Spleen (tissue), 7 donors: ENCODE measurements around the gene TTC31.

Experiments used
- POLR2A ChIP-seq, 3 donors: fragments of 450-650 bp; IDR thresholded peaks; one replicate each; pipeline ENCODE4 v1.5.1; 2017; ENCODE audit warnings: antibody characterized with exemption in 3 of 3, mild to moderate bottlenecking in 1 of 3
- POLR2AphosphoS5 ChIP-seq, 3 donors: sonication (generic); formaldehyde crosslinking; IDR thresholded peaks; one replicate each; pipeline ENCODE4 v1.5.1; 2017; ENCODE audit warnings: antibody characterized with exemption in 3 of 3
- TF ChIP-seq, protein P1 (sequence below), 11 experiments: fragments of 200-600 bp in 7 of 11; fragments of 450-650 bp in 4 of 11; sonication (generic) in 4 of 11; IDR thresholded peaks in 8 of 11; conservative IDR thresholded peaks in 3 of 11; 1 replicate in 7 of 11; 2 replicates in 4 of 11; pipeline versions ENCODE4 v1.4.0 to v1.8.0; 2016 to 2021; ENCODE audit warnings: antibody characterized with exemption in 11 of 11, inconsistent platforms in 4 of 11, mild to moderate bottlenecking in 1 of 11
- donor health status: DM: no; HTN: no; CAD: no; lungs with moderate emphysema.
- donor health status: DM: no; HTN: no; CAD: no.
- donor health status: DM: no; HTN: no; CAD: no.

DNA sequence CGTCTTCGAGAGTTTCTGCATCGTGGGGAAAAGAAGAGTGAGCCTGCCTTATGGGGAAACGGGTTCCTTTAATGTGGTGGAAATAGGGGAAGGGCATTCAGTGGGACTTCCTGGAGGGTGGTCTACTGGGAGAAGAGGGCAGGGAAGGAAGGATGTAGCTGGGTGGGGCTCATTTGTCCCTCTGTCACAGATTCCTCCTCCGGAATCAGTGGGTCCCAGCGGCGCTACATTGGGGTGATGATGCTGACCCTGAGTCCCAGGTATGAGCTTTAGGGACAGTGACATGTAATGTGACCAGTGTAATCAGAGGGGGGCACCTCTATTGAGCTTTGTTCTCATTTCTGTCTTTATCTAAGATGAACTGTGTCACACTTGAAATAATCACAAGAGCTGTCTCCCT is 48.8 kb downstream of the TTC31 start:
- TF ChIP-seq POLR2AphosphoS5 (IDR thresholded peaks at IDR 0.05) (no peak), POLR2A (IDR thresholded peaks at IDR 0.05) (no peak)
- TF ChIP-seq, protein P1, sequence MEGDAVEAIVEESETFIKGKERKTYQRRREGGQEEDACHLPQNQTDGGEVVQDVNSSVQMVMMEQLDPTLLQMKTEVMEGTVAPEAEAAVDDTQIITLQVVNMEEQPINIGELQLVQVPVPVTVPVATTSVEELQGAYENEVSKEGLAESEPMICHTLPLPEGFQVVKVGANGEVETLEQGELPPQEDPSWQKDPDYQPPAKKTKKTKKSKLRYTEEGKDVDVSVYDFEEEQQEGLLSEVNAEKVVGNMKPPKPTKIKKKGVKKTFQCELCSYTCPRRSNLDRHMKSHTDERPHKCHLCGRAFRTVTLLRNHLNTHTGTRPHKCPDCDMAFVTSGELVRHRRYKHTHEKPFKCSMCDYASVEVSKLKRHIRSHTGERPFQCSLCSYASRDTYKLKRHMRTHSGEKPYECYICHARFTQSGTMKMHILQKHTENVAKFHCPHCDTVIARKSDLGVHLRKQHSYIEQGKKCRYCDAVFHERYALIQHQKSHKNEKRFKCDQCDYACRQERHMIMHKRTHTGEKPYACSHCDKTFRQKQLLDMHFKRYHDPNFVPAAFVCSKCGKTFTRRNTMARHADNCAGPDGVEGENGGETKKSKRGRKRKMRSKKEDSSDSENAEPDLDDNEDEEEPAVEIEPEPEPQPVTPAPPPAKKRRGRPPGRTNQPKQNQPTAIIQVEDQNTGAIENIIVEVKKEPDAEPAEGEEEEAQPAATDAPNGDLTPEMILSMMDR (IDR thresholded peaks at IDR 0.05 in 8 of 11, conservative IDR thresholded peaks at IDR 0.05 in 3 of 11), result no peak
